ENCODE data around the gene UROC1.

- no peak for TF ChIP-seq ZNF76 (CRISPR knock-in tag; IDR thresholded peaks at IDR 0.05; ENCODE audit: borderline replicate concordance)
- no peak for TF ChIP-seq TFE3 (CRISPR knock-in tag; IDR thresholded peaks at IDR 0.05)
- no peak for TF ChIP-seq SRSF7 (optimal IDR thresholded peaks at IDR 0.05; ENCODE audit: low read depth, low read length)
- TF ChIP-seq POLR2AphosphoS5 (IDR thresholded peaks at IDR 0.05; ENCODE audit: control insufficient read depth, insufficient read depth, low read depth, low read length) = no peak
- no peak for TF ChIP-seq HIVEP1 (CRISPR knock-in tag; IDR thresholded peaks at IDR 0.05)
Observed at GRCh38 chr3:126494204-126494969, 23.2 kb downstream of the UROC1 start.
